ENCODE measurements around the gene PARD3.
A peak's percentile ranks its signal among the peaks of the same experiment; 100 is the strongest.
"Not testable (repeated sequence)": the region's sequence is repeated elsewhere in the genome, so short reads cannot be mapped to it uniquely, and the experiment has no call there.

PARD3 gene

DNA sequence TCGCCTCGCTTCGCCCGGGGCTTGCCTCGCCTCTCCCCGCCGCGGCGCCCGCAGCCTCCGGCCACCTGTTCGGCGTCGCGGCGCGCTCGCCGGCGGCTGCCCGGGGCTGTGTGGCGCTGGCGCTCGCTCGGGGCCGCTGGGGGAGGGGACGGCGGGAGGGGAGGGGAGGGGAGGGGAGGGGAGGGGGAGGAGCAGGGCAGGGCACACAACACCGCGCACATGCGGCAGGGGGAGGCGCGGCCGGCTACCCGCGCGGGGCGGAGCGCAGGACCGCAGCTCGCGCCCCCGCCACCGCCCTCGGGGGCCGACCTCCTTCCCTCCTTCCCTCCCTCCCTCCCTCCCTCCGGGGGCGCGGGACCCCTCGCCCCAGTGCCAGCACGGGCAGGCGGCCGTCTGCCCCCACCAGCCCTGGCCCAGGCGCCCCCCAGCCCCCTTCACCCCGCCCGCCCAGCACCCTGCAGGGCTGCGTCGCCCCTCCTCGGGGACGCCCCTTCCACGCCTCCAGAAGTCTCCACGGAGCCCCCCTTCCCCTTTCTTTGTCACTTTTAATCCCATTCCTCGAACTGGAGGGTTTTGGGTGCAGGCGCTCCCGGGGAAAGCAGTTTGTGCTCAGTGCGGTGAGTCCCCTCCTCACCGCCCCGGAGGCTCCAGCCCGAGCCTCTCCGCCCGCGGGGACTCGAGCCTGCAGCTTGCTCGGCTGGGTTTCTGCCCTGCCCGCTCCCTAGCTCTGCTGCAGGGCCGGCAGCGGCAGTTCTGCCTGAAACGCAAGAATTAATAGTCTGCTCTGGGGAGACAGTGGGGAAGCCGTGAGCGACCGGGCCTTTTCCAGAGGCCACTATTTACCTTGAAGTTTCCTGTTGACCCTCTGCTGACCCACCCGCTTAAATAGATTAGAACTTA is at the start of gene PARD3:
TSS of gene PARD3 (minus strand) at position 112 of the 900 bp plus-strand sequence. CDS start 301 bp downstream, outside the sequence.
- DNase-seq = peak; percentile 25

DNA sequence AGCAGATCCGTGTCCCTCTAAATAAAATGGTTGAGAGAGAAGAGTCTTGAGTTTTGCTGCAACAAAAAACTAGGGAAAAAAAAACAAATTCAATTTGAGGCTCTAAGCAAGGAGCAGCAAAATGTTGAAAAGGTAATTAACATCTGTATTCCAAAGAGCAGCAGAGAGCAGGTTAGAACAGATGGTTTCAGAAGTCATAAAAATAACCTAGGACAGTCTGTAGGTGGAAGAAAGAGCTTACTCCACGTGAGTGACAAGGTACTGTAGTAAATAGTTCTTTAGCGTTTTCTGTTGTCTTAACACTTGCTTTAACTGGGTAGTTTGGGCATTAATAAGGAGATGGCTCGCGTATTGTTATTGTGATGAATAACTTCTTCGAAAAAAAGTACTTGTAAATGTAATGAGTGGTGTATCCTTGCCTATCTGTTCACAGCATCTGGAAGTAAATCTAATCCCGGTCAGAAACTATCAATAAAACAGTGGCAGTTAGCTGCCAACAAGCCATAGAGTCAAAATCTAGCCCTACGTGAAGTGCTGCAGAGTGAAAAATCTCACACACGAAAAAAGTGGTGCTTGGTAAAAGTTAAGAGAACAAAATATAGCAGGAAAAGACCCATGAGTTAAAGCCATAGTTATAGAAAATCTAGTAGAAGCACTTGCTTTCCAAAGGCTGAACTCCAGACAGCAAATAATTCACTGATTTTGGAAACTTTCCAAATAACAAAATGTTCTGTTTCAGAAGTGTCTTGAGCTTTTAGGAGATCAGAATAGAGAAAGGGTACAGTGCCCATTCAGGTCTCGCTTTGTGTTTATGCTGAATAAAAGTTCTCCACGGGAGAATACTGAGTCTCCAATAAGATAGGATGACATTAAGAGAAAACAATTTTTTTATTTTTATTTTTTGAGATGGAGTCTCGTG is 49.3 kb upstream of the PARD3 start:
- no peak for DNase-seq

DNA sequence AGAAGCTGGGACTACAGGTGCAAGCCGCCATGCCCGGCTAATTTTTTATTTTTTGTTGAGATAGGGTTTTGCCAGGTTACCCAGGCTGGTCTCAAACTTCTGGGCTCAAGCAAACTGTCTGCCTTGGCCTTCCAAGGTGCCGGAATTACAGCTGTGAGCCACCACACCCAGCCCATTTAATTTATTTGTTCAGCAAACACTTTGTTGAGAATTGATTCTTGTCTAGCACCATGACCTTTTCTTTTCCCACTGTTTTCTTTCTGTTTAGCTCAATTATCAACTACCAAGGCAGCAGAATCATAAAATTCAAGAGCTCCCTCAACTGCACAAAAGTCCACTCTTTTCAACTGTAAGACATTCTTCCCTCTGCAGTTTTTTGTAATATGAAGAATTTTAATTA is 47.8 kb upstream of the PARD3 start:
- no peak for DNase-seq

DNA sequence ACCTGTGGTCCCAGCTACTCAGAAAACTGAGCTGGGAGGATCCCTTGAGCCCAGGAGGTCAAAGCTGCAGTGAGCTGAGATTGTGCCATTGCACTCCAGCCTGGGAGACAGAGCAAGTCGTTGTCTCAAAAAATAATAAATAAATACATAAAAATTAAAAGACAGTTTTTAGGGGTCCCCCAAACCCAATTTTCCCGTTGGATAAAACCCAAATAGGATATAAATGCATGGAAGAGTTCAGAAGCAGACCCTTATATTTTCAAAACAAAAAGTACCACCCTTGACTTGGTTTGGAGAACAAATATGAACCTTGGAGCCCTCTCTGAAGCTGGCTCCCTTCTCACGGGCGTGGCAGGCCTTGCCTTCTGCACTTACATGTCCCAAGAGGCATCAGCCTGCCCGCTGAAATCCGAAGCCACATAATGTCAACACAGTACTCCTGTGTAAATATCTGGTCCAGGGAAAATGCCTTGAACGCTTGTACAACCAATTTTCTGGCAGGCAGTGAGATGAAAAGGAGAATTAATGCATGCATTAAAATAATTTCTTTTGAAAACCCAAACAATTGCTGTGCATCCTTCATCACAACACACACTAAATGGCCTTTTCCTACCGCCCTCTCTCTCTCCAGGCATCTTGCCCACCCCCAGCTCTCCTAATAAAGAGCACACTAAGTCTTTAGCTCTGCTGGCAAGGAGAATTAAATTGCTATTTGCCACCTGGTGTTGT is 46.4 kb upstream of the PARD3 start:
- DNase-seq = no peak

DNA sequence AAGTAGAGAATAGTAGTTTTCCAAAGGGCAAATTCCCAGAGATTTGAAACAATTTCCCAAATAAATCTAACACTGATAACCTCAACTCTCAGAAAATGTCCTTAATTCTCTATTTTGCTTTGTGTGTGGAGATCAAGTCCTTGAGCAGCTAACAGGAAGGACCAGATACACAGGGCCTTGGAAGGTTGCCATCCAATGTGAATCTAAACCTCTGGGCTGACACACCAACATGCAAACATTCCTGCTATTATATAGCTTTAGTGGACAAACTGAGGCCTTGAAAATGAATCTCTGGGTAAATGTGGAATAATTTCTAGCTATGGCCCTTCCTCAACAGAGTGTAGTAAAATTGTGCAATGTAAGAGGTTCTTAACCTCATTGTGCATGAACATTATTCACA is 44.1 kb upstream of the PARD3 start:
- no peak for DNase-seq

DNA sequence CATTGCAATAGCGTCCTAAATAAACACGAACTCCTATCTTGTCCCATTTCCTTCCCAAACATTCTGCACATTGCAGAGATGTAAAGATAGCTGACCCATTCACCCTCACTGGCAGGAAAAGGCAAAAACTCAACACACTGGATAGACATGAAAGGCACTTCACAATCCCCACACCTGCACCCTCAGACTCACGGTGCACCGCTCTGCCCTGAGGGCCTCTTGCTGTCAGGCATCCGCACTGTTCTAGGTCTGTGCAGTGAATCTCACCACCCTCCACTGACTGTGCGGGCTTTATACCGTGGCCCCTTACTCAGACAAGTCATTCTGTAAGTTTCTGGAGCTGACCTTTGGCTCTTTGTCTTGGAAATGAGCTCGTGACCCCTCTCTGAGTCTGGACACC is 42.9 kb upstream of the PARD3 start:
- DNase-seq = no peak

DNA sequence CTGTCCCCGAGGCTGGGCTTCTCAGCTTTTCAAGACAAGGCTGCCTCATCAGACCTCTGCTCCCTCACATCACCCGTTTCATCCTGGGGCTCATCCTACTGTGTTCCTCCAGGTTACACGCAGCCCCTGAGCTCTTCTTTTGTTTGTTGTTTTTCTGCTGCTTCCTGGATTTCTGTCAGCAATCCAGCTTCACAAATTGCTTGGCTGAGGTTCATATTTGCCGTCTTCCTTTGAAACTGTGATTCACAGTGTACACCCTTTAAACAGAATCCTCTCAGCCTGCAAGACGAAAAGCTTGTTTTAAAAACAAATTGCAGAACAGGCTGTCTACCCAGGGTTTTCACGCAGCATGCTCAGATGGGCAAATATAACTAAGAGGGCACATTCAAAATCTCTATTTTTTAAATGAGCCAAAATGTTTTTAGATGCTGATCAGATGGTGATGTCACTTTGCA is 39.1 kb upstream of the PARD3 start:
- DNase-seq = no peak

DNA sequence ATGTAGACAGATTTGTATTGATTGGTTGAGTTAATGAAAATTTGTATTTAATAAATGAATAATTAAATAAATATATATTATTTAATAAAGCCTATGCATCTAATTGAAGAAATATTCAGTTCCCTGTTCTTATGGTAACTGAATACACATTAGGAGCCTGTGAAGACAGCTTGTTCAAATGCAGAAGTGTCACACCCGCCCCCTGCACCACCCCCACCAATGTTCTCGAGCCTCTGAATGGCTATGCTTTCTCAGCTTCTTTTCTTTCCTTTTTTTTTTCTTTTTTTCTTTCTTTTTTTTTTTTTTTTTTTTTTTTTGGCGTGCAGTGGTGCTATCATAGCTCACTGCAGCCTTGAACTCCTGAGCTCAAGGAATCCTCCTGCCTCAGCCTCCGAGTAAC is 38.3 kb upstream of the PARD3 start:
- DNase-seq = no peak

DNA sequence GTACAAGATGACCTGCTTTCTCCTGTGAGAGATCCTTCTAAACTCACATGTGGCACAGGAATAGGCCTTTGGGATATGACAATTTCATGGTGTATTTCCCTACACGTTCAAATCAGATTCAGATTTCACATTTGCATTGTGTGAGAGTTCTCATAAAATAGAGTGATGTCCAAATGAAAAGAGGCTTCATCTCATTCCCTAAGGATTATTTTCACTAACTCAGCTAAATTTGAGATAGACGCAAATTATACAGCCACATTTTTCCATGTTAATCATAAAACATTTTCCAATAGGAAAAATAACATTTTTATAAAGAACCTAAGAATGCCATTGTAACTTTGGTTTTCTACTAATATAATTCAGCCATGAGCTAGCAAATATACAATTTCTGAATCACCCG is 35.5 kb upstream of the PARD3 start:
- no peak for DNase-seq

DNA sequence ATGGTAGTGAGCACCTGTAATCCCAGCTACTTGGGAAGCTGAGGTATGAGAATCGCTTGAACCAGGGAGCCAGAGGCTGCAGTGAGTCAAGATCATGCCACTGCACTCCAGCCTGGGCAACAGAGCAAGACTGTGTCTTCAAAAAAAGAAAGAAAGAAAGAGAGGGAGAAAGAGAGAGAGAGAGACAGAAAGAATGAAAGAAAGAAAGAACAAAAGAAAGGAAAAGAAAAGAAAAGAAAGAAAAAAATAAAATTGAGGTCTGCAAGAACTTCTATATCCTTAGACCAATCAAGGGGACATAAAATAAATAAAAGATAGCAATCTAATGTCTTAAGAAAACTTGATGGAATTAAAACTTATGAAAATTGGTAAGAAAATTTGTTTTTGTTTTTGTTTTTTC is 34.9 kb upstream of the PARD3 start:
- no peak for DNase-seq

DNA sequence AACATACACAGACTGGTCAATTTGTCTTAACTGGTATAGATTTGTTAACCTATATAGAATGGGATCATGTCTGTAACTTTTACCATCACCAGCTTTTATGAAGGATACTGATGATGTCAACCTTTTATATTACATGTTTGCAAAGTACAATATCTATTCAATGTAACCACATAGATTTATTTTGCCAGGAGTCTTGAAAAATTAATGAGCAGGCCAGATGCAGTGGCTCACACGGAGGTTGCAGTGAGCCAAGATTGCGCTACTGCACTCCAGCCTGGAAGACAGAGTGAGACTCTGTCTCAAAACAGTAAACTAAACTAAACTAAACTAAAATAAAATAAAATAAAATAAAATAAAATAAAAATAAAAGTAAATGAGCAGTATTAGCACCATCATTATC is 30.0 kb upstream of the PARD3 start:
- DNase-seq = no peak

DNA sequence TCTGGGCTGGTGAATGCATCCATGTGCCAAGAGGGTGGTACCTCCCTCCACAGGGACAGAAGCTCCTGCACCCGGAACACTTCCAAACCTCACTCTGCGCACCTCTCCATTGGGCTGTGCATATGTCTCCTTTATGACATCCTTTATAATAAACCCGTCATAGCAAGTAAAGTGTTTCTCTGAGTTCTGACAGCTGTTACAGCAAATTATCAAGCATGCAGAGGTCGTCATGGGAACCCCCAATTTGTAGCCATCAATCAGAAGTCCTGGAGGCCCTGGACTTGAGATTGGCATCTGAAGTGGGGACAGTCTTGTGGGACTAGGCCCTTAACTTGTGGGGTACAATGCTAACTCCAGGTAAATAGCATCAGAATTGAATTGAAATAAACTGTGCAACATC is 29.4 kb upstream of the PARD3 start:
- DNase-seq = no peak

DNA sequence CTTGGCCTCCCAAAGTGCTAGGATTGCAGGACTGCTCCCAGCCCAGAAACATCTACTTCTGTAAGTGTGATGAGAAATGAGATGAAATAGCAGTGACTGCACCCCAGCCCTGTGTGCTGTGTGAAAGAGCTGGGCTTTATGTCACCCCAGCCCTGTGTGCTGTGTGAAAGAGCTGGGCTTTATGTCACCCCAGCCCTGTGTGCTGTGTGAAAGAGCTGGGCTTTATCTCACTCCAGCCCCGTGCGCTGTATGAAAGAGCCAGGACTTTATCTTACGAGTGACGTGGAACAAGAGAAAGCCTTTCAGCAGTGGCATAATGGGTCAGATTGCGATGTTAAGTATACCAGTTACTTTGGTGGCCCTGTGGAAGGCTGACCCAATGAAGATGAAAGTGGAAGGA is 28.4 kb upstream of the PARD3 start:
- not testable (repeated sequence) for DNase-seq

DNA sequence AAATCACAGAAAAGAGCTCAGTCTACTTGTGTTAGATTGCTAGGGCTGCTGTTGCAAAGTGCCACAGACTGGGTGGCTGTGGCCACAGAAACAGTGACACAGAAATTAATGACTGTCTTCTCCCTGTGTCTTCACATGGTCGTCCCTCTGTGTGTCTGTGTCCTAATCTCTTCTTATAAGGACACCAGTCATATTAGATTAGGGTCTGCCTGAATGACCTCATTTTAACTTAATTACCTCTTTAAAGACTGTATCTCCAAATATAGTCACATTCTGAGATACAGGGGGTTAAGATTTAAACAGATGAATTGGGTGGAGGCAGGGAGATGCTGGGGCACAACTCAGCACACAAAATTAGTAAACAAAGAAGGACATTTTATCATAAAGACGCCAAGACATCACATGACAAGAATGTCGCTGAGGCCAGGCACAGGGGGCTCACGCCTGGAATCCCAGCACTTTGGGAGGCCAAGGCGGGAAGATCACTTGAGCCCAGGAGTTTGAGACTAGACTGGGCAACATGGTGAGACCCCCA is 23.3 kb upstream of the PARD3 start:
- DNase-seq = no peak

DNA sequence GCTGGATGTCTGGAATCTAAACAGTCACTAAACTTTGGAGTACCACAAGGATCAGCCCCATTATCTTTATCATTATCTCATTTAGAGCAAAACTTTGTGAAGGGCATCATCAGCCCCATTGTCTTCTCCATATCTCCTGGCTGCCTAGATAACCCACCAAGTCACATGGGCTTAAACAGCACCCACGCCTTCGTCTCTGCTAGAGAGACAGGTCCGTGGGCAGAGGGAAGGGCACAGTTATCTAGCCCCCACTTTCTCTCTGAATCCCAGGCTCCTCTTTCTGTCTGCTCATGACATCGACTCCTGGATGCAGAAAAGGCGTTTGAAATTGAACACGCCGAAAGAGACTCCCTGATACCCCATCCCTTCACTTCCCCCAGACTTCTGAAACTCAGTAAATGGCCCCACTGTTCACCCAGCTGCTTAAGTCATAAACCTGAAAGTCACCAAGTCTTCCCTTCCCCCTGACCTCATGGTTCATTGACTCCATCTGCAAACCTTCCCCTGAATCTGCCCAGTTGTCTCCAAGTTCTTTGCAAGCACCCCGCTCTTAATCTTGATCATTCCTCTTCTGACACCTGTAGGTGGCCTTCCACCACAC is 20.9 kb upstream of the PARD3 start:
- DNase-seq = no peak

DNA sequence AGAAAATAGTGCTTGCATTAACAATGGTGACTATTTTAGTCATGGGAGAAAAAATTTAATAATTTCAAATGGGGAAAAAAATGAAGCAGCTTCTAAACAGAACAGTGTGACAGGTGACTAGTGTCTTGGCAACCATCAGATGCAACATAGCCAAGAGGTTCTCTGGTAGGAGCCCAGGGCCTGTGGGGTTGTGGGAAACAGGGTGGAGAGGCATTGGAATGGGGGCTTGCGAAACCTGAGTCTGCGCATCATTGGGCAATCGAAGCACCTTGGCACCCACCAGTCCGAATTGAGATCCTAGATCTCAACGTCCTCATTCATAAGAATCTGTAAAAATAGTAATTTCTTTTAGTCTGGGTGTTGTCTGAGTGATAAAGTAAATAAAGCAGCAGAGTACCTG is 19.2 kb upstream of the PARD3 start:
- no peak for DNase-seq

DNA sequence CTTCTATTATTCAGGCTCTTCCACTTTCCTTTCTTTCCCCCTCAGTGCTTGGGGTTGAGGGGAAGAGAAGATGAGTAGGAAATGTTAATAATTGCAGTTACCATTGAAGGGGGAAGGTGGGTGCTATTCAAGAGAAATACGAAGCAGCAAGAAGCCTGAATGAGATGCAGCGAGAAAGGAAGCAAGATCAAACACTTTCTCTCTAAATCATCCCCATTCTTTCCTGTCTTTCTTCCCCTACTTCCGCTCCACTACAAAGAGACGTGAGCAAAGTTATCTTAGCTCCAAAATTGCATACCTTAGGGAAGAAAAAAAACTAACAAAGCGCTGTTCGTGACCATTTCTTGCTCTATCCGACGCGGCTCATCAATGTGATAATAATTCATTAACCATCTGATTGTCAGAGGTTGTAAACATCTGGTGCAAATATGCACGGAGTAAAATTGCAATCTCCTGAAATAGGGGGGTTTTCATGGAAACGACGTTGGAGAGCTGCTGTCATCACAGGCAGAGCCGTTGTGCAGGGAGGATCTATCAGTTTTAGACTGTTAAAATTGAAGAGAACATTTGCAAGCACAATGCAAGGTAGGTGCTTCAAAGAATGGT is 15.2 kb upstream of the PARD3 start:
- DNase-seq = no peak

DNA sequence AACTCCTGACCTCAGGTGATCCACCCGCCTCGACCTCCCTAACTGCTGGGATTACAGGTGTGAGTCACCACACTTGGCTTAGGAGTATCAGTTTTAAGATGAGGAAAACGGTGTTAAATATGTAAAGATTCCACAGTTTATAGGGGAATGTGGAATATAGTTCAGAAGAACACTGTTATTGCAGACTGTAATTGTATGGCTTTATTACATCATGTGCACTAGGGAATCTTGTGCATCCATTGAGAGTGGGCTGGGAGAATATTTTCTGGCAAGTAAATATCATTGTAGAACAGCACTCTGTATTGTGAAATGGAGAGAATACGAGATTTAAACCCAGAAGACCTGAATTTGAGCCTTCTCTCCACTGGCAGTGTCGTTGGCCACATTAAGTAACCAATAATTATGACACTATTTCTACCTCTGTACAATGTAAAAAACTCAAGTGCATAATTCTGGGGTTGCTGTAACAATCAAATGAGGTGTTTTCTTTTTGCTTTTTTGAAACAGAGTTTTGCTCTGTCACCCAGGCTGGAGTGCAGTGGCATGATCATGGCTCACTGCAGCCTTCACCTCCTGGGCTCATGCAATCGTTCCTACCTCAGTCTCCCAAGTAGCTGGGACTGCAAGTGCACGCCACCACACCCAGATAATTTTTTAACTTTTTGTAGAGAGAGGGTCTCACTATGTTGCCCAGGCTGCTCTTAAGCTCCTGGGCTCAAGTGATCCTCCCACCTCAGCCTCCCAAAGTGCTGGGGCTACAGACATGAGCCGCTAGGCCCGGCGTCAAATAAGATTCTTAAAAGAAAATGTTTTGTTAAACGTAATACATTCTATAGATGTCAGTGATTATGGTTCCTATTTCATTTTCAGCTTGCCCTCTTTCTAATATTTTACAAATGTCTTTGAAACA is 12.0 kb upstream of the PARD3 start:
- DNase-seq = no peak

DNA sequence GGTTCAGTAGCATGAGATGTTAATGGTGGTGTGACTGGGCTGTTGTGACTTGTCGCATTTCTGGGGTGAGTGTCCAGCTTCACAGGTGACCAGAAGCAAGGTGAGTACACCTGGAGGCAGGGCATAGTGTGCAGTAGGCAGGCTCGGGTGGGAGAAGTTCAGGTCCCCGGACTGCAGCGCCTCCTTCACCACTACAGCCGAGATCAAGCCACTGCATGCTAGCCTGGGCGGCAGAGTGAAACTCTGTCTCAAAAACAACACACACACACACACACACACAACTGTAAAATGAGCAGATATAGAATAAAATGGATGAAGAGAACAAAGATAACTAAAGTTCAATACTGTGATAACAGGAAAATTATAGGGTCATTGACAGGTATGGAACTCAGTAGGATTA is 11.1 kb upstream of the PARD3 start:
- DNase-seq = no peak

DNA sequence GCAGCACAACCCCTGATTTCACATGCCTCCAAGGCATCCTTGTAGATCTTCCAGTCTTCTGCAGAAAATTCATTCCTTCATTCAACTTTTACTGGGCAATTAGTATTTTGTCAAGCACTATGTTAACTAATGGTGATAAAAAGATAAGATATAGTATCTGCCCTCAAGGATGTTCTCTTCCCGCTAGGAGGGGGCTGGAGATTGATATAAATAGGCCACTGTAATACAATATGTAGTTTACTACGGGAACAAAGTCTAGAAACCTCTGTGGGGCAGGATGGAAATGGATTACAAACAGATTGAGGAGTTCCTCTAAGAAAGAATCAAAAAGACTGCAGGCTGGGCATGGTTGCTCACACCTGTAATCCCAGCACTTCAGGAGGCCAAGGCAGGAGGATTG is 10.3 kb upstream of the PARD3 start:
- DNase-seq = no peak

DNA sequence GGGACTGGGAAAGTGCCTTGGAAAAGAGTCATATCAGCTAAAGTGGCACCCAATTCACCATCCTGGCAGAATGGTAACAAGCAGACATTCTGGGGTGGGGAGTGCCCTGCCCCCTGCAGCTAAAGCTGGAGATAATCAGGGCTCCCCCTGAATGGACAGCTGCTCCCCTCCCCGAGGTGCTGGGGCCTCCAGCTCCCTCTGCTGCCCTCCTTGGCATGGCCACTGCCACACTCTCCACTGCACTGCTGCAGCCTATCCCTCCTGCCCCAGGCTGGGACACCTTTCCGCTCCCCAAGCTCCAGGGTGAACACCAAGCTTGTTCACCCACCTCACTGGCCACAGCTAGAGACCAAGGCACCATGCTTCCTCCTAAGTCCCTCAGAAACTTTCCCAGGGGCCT is 9.8 kb upstream of the PARD3 start:
- no peak for DNase-seq

Measured in activated CD4-positive, alpha-beta T cell treated with anti-CD3 and anti-CD28 coated beads, Interleukin-2, Interleukin-6, amounts not matched to agents 100 ng/mL and 50 ng/mL, durations not matched to agents 16 hours and 8 hours (primary cell).